GM19455 (cell line): ENCODE measurements around the gene SOCS7.

ENCODE experiments used
- ATAC-seq: cut with Tn5 transposase; IDR thresholded peaks from one replicate; pipeline ENCODE4 v1.9.1; 2021; ENCODE audit not compliant: unreplicated experiment

Gene SOCS7

GRCh38 chr17:38419508-38419981 is 67.9 kb downstream of the SOCS7 start:
- no peak for ATAC-seq

DNA sequence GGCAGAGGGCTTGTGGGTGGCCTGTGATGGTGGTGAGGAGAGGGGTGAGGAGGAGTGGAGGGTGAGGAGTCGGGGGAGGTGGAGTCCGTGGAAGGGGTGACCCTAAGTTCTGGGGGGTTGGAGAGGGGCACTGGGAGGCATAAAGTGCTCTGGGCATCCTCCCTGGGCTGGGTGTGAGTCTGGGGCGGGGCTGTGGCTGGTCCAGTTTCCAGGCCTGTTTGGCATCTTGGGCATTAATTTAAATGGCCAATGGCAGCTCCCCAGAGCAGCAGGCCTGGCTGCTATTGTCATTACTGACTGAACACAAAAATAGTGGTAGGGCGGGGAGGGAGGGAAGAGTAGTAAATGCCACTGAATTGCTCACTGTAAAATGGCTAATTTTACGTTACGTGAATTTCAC is 68.9 kb downstream of the SOCS7 start:
- no peak for ATAC-seq

GRCh38 chr17:38421171-38421841 is 69.7 kb downstream of the SOCS7 start:
- no peak for ATAC-seq

DNA sequence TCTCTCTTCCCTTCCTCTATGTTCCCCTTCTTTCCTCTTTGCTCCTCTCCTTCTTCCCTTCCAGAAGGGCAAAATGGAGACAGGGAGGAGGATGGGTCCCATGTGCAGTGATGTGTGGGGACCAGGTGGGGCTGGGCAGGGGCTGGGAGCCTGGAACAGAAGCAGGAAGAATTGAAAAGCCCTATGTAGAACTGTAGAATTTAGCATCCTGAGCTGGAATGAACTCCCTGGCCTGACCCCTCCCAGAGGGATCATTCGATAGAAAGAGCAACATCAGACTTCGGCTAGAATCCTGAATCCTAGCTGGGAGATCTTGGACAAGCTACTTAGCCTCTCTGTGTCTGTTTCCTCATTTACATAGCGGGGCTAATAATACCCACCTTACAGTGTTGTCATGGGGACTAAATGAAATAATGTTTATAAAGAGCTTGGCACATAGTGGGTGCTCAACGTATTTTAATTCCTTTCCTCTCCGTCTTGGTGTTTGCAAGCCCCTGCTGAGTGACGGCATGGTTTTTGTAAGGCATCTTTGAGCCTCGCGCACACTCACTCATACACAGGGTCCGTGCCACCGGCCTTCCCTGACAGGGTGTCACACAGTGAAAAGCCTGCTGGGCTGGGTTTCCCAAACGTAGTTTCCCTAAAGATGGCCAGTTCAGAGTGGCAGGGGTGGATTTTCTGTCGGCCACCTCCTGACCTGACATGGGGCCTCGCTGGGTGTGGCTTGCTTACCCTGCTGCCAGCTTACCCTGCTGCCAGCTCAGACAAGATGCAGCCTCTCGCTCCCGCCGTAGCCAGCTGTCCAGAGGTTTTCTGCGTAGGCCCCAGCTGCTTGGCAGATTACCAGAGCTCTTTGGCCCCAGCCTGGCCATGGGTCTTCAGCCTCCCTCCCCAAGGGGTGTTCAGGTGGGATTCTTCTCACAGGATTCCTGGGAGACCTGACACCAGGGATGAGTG is 70.5 kb downstream of the SOCS7 start:
- ATAC-seq, result no peak

DNA sequence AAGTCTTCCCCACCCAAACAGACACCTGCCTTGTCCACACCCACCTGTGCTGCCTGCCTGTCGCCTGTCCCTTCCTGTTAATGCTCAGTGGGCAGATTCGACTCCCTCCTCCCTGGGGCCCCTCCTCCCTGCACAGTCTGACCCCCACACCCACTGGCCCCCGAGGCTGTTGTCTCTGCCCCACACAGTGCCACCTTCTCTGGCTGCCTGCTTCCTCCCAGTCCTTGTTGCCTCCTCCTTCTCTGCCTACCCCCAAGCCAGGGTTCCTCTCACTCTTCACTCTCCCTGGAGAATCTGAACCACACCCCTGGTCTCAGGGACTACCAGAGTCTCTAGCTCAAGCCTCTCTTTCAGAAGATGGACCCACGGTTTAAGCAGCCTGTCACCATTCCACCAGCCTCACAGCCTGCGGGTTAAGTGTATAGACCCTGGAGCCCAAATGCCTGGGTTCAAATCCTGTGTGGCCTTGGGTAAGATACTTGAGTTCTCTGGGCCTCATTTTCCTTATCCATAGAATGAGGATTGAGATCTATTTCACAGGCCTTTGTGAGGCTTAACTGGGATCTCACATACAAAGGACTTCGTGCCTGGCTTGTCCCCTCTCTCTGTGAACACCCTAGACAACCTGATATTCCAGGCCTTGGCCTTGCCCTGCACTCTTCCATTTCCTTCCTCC is 72.8 kb downstream of the SOCS7 start:
- ATAC-seq, result no peak

GRCh38 chr17:38425031-38425430 is 73.4 kb downstream of the SOCS7 start:
- no peak for ATAC-seq

DNA sequence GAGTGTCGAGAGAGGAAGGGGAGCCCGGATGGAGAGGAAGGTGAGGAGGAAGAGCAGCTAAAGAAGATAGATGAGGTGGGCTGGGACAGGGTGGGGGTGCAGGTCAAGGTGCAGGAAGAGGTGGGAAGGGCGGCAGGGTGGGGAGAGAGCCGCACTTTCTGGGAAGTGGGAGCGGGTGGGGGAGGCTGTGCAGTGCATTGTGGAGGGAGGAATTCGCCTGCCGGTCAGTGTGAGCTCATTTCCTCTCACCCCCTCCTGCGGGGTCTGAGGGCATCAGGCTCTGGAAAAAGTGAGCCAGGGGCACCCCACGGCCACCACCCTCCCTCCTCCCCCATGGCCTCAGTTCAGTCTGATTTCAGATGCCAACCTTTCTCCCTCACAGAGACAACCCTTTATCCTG is 74.1 kb downstream of the SOCS7 start:
- no peak for ATAC-seq

DNA sequence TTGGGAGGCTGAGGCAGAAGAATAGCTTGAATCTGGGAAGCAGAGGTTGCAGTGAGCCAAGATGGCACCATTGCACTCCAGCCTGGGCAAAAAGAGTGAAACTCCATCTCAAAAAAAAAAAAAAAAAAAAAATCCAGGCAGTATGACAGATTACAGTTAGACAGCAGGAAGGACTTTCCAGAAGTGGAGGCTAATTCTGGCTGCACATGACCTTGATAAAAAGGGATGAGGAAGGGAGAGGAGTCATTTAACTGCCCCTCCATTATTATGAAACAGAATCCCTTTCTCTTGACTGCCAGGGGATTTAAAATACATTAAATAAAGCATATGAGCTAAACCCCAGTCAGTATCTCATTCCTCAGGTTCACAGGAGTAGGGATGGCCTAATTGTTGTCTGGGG is 74.8 kb downstream of the SOCS7 start:
- no peak for ATAC-seq

DNA sequence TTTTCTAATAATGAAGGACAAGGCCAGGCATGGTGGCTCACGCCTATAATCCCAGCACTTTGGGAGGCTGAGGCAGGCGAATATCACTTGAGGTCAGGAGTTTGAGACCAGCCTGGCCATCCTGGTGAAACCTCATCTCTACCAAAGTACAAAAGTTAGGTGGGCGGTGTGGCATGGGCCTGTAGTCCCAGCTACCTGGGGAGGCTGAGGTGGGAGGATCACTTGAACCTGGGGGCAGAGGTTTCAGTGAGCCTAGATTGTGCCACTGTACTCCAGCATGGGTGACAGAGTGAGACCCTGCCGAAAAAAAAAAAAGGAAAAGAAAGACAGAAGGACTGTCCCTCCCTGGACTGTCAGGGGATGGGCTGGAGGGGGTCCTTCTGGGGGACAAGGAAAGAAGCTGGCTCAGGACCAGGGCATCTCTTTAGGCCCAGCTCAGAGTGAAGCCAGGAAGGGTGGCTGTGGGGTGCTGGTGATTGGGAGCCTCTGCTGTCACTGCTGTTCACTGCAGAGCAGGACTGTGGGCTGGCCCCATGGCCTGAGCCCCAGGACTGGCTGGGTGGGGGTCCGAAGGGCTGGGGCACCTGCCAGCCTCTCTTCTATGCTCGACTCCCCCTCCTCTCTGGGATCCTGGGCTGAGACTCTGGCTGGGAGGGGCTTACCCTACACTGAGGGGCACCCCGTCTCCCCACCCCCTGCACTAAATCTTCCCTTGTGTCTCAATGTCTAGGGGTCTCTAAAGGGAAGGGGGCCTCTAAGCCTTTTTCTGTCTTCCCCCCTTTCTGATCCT is 75.7 kb downstream of the SOCS7 start:
- ATAC-seq, result no peak

- ATAC-seq, result no peak
Measured at GRCh38 chr17:38428112-38428642, 76.5 kb downstream of the SOCS7 start, which contains the start of gene ARHGAP23. Gene ARHGAP23, plus strand, starts transcription at chr17:38428464. Its CDS starts 22 bp downstream, at chr17:38428486.

- no peak for ATAC-seq
Measured at GRCh38 chr17:38428643-38429371, 77.2 kb downstream of the SOCS7 start.

DNA sequence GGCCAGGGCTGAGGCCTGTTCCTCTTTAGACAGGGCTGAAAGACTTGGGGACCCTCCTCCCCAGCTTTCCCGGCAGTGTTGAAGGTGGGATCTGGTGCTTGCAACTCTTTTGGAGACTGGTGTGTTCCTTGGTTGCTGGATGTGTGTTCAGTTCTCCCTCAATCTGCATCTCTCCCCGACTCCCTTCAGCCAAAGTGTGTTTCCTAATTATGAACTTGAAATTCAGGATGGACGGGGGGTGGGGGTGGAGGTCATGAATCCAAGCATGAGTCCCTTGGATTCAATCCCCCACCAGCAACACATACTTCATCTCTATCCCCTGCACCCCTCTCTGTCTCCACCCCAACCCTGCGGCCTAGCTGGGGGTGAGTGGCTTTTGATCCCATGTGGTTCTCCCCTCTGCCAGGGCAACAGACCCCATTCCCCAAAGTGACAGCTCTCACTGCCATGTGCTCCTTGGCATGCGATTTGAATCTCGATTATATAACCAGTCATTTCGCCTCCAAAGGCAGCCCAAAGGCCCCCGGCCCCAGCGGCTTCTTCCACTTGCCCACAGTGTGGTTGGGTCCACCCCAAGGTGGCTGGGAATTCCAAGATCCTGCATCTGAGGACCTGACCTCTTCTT is 77.9 kb downstream of the SOCS7 start:
- ATAC-seq, result no peak

GRCh38 chr17:38430316-38430715 is 78.7 kb downstream of the SOCS7 start:
- ATAC-seq, result no peak

DNA sequence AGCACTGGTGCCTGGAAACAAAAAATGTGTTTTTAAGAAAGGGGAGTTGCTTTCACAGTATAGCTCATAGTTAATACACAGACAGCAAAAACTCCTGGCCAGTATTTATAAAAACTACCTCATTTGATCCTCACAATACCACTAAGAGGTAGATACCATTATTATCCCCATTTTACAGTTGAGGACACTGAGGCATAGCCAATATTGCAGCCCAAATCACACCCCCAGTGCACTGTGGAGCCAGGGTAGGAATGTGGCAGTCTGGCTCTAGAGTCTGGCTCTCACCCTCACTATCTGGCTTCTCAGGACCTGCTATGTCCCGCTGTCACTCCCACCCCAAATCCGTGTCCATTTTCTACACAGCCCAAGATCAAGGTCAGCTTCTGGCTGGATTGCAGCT is 79.2 kb downstream of the SOCS7 start:
- no peak for ATAC-seq

DNA sequence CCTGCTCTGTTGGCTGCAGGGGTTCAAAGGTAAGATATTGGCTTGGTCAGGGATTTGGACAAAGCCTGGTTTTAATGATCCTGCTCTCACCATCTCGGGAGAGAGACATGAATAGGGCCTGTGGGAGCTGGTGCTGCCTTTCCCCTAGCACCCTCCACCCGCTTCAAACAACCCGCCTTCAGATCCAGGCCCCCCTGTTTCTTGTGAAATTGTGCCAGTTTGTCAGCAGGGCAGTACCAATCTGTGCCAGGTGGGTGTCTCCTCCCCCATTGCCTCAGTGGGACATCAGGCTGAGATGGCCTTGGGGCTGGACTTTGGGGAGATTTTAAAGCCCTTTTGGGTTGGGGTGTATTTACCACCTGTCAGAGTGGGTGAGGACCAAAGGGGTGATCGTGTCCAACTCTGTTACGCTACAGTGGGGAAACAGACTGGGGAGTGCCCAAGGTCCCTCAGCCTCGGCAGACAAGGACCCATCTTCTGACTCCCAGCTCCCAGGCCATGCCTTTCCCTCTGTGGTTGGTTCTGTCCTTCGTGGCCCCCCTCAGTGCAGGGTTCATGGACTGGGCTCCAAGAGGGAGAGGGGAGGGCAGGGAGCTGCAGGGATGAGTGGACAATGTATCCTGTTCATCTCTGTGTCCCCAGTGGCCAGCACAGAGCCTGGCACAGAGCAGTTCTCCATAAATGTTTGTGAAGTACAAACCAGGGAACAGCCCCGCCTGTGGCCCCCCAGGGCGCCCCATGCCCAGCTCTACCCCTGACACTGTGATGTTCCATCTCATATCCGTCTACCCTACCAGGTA is 79.9 kb downstream of the SOCS7 start:
- ATAC-seq, result no peak

GRCh38 chr17:38434178-38434665 is 82.6 kb downstream of the SOCS7 start:
- no peak for ATAC-seq

- ATAC-seq, result no peak
Measured at GRCh38 chr17:38435795-38436194, 84.2 kb downstream of the SOCS7 start.

- ATAC-seq, result no peak
Measured at GRCh38 chr17:38436386-38436785, 84.7 kb downstream of the SOCS7 start.
